DLD1 (cell line): ENCODE results near the gene GPR108.

Source experiments
- in situ Hi-C: cut with HindIII; loops from 2 replicates; pipeline ENCODE4 v1.10.0; 2017; ENCODE audit warnings: low sequenced_read_pairs

The GPR108 gene

DNA sequence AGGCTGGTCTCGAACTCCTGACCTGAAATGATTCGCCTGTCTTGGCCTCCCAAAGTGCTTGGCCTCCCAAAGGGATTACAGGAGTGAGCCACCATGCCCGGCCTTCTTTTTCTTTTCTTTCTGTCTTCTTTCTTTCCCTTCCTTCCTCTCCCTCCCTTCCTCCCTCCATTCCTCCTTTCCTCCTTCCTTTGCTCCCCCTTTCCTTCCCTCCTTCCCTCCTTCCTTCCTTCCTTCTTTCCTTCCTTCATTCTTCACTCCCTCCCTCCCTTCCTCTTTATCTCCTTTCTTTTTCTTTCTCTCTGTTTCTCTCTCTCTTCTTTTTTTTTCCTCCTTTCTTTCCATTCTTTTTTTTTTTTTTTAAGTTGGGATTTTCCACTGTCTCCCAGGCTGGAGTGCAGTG lies 29.0 kb downstream of the GPR108 start:
- in situ Hi-C loops: no loop called here

DNA sequence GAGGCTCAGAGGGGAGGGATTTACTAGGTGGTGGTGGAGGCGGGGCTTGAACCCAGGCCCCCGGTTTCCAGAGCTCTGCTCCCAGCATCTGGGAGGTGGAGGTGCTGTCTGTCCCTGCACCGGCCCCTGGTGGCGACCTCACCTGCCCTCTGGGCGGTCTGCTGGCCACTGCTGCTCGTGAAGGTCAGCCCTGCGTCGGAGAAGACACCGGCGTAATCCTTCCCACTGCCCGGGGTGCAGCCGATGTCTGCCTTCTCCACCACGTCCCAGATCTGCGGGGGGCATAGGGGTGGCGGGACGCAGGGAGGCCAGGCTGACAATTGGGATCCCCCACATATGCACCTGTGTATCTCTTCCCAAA lies 29.7 kb downstream of the GPR108 start:
- in situ Hi-C loops: no loop called here

DNA sequence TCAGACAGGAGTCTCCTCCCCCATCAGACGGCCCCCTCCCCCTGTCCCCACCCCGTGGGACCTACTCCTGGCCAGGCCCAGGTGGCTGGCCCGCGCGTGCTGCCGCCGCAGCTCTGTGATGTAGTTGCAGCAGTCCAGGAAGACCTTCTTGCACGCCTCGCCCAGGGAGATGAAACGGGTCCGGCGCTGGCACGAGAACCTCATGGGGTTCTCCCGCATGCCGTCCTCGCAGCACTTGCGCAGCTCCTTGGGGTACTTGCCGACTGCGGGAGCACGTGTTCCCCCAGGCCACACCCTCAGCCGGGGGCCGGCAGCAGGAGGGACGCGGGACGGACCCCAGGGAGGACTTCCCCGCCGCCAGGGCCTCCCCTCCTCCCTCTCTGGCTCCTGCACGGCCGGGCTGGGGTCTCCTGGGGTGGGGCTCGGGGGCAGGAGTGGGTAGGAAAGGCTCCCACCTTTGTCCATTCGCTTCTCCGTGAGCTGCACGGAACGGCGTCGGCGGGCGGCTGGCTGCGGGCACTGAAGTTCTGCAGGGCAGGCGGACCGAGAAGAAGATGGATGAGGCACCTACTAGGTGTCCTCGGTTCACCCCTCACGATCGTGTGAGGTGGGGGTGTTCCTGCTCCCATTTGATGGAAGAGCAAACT lies 30.2 kb downstream of the GPR108 start:
- in situ Hi-C loops: no loop called here

DNA sequence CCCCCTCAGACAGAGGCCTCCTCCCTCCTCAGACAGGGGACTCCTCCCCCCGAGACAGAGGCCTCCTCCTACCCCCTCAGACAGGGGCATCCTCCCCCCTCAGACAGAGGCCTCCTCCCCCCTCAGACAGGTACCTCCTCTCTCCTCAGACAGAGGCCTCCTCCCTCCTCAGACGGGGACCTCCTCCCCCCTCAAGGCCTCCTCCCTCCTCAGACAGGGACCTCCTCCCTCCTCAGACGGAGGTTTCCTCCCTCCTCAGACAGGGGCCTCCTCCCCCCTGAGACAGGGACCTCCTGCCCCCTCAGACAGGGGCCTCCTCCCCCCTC lies 30.8 kb downstream of the GPR108 start:
- in situ Hi-C loops: no loop called here

DNA sequence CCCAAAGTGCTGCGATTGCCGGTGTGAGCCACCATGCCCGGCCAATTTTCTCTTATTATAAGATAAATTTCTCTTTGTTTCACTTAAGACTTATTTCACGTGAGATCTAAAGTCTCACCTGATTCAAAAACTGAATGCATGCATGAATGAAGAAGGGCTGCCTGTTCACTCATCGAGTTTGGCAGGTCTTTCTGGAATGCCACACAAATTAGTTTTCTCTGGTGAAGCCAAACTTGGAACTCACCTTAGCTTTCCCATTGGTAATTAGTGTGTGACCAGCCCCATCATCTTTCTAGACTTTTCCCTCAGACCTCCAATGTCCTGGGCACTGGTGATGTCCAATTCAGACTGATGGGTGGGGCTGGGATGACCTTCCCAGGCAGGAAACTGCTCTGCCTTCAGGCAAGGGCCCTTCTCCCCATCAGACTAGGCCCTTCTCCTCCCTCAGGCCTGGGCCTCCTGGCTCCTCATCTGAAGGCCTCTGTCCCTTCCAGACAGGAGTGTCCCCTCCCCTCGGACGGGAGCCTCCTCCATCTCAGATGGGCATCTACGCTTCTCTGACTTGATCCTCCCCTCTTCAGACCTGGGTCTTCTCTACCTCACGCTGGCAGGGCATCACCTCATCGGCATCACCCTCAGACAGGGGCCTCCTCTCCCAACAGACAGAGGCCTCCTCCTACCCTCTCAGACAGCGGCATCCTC lies 31.3 kb downstream of the GPR108 start:
- in situ Hi-C loops: no loop called here

DNA sequence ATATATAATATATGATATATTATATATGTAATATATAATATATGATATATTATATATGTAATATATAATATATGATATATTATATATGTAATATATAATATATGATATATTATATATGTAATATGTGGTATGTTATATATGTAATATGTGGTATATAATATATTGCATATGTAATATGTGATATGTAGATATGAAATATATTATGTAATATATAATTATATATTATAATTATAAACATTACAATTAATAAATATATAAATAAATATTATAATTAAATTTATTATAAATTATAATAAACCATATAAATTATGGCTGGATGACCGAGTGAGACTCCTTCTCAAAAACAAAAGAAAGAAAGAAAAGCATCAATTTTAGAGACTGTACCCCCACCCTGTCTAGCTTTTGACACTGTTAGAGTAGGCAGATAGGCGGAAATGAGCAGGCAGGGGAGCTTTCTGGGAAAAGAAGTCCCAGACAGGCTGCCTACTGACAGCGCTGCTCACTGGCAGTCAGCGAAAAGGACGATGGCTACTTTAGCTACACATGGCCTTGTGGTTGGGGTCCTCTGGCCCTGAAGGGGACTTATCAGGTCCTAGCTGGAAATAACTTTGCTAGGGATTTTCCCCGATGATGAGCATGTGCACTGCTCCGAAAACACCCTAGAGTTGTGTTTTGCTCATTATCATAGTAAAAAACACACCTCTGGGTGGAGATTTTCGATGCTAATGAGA lies 36.6 kb downstream of the GPR108 start:
- in situ Hi-C loops: no loop called here

DNA sequence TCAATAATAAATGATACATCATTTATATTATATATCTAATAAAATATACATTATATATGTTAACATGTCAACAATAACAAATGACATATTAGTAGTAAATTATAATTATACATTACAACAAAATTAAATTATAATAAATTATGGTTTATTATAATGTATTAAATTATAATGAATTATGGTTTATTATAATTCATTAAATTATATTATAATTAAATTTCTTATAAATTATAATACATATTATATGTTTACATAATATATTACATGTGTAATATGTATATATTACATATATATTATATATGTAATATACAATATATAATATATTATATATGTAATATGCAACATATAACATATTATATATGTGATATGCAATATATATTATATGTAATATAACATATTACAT lies 37.4 kb downstream of the GPR108 start:
- in situ Hi-C loops: no loop called here

DNA sequence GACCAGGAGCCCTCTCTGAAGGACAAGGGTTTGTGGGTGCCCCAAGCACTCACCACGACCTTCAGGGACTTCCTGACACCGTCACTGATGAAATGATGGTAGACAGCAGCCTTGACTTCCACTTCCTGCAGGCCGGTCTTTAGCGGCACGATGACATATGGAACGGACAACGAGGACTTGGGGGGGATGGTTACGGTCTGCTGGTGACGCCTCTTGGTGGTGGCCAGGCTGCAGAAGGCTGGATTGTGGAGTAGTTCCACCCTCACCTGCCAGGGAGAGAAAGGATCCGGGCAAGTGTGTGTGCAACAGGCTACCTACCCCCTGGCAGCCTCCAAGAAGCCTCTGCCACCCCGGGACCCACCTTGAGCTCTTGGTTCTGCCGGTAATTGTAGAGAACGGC lies 40.1 kb downstream of the GPR108 start:
- in situ Hi-C loops: no loop called here

DNA sequence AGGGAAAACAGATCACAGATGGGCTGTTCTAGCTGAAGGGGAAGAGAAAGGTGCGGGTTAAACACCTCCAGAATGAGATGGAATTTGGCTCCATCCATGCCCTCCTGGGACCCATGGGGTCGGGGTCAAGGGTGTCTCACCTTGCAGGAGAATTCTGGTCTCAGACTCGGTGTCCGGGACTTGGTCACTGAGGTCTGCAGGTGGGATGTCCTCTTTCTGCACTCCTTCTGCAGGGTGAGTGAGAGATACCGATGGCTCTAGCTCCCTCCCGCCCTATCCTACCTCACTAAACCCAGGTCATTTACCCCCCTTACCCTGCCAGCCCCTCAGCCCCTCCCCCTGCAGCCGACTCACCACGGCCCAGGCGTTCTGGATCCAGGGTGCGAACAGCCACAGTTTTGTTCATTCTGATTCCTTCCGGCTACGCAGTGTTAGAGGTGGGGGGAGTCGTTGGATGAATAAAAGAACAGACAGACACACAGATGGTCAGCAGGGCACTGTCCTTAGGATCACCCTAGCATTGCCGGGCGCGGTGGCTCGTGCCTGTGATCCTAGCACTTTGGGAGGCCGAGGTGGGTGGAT lies 41.0 kb downstream of the GPR108 start:
- in situ Hi-C loops: no loop called here

DNA sequence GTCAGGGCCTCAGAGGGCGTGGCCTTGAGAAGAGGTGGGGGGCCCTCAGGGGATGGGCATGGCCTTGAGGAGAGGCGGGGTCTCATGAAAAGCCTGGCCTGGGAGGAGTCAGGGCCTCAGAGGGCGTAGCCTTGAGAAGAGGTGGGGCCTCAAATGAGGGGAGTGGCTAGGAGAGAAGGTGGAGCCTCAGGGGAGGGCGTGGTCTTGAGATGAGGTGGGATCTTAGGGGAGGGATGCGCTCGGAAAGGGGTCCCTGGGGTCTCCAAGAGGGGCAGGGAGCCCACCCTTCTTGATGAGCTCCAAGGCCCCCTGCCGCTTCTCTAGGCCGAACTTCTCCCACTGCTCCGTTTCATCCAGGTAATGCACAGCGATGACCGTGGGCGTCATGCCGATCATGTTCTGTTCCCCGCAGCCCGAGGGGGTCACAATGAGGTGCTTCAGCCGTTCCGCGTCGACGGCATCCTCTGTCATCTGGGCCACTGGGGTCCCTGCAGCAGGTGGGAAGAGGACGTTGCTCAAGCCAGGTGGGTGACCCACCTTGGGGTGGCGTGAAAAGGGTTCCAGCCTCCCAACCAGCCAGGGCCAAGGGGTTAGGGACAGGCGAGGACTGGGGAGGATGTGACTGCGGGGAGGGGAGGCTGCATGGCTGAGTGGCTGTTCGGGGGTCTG lies 43.1 kb downstream of the GPR108 start:
- in situ Hi-C loops: no loop called here

DNA sequence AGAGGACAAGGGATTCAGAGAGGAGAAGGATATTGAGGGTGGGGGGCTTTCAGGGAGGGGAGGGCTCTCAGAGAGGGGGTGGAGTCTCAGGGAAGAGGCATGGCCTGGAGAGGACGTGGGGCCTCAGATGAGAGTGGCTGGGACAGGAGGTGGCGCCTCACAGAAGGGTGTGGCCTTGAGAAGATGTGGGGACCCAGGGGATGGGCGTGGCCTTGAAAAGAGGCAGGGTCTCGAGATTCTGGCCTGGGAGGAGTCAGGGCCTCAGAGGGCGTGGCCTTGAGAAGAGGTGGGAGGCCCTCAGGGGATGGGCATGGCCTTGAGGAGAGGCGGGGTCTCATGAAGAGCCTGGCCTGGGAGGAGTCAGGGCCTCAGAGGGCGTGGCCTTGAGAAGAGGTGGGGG lies 43.7 kb downstream of the GPR108 start:
- in situ Hi-C loops: no loop called here

DNA sequence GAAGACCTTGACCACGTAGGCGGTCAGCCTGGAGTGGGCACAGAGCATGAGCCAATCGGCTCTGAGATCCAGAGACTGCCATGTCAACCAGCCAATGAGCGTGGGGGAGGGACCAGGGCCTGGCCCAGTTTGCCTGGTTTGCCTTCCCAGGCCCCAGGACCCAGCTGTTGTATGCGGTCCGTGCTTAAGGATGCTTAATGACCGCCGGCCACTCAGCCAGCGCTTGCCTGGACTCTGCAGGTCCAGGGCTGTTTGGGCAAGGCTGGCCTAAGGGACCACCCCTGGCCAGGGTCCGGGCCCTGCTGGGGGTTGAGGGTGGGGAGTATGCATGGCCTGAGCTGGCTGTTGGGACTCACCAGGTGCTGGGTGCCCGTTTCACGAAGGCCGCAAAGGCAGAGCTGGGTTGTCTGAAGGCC lies 44.3 kb downstream of the GPR108 start:
- in situ Hi-C loops: no loop called here

DNA sequence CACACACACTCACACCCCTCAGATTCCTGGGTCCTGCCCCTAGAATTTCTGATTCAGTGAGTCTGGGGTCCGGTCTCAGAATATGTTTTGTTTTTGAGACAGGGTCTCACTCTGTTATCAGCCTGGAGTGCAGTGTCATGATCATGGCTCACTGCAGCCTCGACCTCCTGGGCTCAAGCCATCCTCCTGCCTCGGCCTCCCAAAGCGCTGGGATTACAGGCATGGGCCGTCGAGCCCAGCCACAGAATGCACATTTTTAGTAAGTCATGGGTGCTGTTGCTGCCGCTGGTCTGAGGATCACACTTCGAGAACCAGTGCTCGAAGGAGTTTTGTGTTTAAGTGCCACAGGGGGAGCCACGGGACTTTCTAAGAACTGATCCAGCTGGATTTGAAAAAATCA lies 45.4 kb downstream of the GPR108 start:
- in situ Hi-C loops: no loop called here

DNA sequence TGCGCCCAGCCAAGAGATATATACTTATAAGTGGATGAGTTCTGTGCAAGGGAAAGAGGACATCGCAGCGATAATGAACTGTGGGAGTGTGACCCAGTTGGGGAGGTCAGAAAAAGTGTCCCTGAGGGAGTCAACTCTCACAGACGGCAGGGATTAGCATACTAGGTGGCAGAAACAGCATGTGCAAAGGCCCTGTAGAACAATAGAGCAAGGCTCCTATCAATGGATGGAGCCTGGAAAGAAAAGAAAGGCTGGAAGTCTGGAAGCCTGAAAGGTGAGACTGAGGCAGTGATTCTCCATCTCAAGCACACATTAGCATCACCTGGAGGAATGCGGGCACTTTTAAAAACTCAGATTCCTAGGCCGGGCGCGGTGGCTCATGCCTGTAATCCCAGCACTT lies 46.0 kb downstream of the GPR108 start:
- in situ Hi-C loops: no loop called here

DNA sequence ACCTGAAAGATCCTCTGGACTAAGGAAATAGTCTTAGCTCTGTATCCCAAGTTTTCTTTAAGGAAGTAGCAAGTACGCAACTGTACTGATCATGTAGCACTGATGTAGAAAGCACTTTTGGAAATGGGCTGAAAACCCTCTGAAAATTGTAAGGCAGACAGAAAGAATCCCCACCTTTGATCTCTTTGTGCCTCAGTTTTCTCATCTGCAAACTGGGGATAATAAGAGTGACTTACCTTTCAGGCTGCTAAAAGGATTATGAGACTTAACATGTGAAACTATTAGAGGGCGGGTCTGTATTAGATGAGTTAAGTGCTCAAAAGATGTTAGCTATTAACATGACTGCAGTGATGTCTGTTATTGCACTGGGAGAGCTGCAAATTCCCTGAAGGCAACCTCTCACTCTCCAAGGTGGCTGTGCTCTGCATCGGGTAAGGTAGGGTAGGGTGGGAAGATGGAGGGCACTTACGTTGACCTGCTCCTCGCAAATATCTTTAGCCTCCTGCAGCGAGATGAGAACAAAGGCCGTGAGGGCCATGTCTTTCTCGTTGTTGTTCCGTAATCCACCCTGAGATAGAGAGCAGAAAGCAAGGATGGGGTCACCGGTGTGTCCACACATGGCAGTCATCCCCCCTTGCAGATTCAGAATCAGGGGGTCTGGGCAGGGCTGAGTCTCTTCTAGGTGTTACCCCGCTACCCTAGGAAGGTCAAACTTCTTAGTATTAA lies 47.1 kb downstream of the GPR108 start:
- in situ Hi-C loops: no loop called here

DNA sequence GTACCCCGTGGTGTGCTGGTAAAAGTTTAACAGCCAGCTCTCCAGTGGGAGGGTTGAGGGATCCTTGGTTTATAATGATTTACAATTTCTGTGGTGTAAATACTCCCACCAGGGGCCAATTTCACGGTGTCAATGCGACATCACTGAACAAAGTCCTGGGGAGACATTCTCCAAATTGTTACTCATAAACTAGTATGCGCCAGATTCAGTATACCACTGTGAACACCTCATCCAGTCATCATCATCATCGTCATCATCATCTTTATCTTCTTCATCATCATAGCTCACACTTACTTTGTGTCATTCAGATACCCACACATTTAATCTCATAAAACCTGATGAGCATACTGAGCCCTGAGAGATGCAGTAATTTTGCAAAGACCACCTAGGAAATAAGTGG lies 50.3 kb downstream of the GPR108 start:
- in situ Hi-C loops: no loop called here

DNA sequence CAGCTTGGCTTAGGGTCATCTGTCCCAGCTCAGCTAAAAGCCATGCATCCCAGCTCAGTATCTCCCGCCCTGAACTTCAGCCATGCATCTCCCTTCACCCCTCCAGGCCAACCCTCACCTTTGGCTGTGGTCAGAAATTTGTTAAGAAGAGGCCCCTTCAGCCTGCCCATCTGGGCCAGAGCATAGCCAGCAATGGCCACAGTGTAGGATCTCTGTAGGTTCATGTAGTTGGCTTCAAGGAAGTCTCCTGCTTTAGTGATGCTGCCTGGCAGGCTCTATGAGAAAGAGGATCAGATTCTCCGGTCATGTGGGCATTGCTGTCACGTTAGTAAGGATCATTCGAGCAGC lies 50.8 kb downstream of the GPR108 start:
- in situ Hi-C loops: no loop called here

DNA sequence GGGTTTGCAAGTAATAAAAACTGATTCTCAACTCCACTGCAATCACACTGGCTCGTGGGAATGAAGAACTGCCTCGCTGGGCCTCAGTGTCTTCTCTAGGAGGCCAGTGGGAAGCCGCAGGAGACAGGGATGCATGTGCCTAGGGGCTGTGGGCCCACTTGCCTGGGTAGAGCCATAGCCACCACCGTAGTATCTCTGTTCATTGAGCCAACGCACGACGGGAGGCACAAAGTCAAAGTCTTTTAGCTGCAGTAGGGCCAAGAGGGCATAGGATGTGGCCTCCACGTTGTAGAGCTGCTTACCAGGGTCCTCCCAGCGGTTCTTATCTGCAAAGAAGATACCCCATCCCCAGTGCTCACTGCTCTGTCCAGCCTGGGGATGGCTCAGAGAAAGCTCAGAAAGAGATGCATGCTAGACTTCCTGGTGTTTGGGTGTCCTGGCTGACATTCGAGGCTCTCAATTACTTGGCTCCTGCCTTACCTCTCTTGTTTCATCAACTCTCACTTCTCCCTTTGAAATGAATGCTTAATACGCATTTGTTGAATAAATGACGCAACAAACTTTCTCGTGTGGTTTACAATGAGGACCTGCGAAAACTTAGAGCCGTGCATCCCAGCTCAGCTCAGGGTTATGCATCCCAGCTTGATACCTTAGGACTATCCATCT lies 51.3 kb downstream of the GPR108 start:
- in situ Hi-C loops: no loop called here

DNA sequence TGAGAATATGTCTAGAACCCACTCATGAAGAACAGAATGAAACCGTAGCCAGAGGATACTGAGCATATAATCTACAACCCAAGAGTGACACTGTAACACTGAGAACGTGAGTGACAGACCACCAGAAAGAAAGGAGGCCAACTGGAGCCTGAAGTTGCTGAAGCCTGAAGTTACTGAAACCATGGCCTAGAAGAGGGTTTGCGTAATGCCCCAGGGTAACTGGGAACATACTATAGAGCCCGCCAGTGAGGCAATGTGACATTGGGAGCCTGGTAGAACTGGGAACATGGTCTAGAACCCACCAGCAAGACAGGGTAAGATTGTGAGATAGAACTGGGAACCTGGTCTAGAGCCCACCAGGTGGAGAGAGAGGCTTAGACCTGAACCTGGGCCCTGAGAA lies 51.9 kb downstream of the GPR108 start:
- in situ Hi-C loops: no loop called here

DNA sequence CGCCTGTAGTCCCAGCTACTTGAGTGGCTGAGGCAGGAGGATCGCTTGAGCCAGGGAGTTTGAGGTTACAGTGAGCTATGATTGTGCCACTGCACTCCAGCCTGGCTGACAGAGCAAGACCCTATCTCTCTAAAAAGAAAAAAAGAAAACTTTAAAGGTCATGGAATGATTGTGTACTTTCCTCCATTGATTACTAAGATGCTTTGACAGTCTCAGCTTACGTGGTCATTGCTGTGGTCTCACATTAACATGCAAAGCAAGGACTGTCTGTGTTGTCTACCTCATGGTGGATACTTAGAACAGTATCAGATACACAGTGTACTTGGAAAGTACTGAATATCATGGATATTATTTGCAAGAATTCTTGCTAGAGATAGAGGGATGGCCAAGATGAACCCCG lies 53.4 kb downstream of the GPR108 start:
- in situ Hi-C loops: no loop called here
